Activated B cell treated with CpG ODN at 0.5 μM for 24 hours (primary cell): ENCODE results near the gene HMOX1. TPM values are rescaled to one million over a fixed set of nuclear protein-coding genes. Genes with fewer than 3 reads are reported as not detected.

Experiments used
- ATAC-seq: fragments of 200-7000 bp; cut with Tn5 transposase; one replicate; pipeline ENCODE4 v1.10.0; 2021; ENCODE audit warnings: low read depth, mild to moderate bottlenecking, moderate library complexity
- CTCF ChIA-PET: fragments of 350-600 bp; sonication (Branson Sonifier 250); formaldehyde crosslinking; loops from one replicate; lab custom pipeline; 2021; ENCODE audit warnings: antibody characterized with exemption; lab: Charles Lee
- POLR2A ChIA-PET: fragments of 350-600 bp; sonication (Branson Sonifier 250); formaldehyde crosslinking; loops from one replicate; lab custom pipeline; 2021; ENCODE audit warnings: antibody characterized with exemption; lab: Charles Lee
- DNase-seq: peaks from one replicate; pipeline ENCODE4 v3.0.0; 2022
- H3K27ac Mint-ChIP-seq: one replicate; pipeline ENCODE4 v1.8.0; 2020; ENCODE audit warnings: mixed read lengths
- H3K27me3 Mint-ChIP-seq: one replicate; pipeline ENCODE4 v1.8.0; 2021; ENCODE audit warnings: mixed read lengths
- H3K36me3 Mint-ChIP-seq: one replicate; pipeline ENCODE4 v1.8.0; 2021; ENCODE audit warnings: low read depth, mixed read lengths
- H3K4me1 Mint-ChIP-seq: one replicate; pipeline ENCODE4 v1.8.0; 2021; ENCODE audit warnings: mixed read lengths
- H3K4me3 Mint-ChIP-seq: one replicate; pipeline ENCODE4 v1.8.0; 2020; ENCODE audit warnings: mild to moderate bottlenecking, mixed read lengths
- H3K9me3 Mint-ChIP-seq: one replicate; pipeline ENCODE4 v1.8.0; 2020; ENCODE audit warnings: mixed read lengths
- intact Hi-C: fragments of 100-400 bp; cut with micrococcal nuclease; formaldehyde crosslinking; loops from one replicate; pipeline ENCODE4 v1.15.1; 2024
- total RNA-seq: library from RNA; stranded (reverse); gene quantifications from 2 replicates; pipeline ENCODE4 v1.2.3, GENCODE V29; 2022
- TF ChIP-seq, protein P1 (sequence below): fragments of 200-600 bp; IDR thresholded peaks from one replicate; pipeline ENCODE4 v1.8.0; 2022; ENCODE audit warnings: antibody characterized with exemption, mild to moderate bottlenecking

HMOX1 gene
- total RNA-seq, 1 donor from 2014 or later: 13.3 TPM

DNA sequence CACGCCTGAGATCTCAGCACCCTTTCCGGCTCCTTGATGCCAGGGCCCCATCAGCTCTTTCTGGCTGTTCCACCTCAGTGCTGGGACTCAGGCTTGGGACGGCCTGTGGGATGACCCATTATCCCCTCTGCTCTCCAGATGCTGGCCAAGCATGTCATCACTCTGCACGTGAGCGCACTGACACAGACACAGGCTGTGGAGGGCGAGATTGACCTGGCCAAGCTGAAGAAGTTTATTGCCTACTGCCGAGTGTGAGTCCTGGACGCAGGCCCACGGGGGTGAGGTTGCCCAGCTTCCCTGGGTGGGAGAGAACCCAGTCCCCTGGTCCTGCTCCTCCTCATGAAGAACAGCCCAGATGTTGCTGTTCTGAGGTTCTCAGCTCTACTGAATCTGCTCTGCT is 36.7 kb downstream of the HMOX1 start:
- Mint-ChIP-seq H3K36me3 (peaks cover 91% of the 10 kb centered on the region), H3K4me3 (no peak overlapping the region), H3K27ac (no peak overlapping the region), H3K9me3 (no peaks in the 10 kb centered on the region), H3K4me1 (peaks cover 3% of the 10 kb centered on the region), H3K27me3 (no peaks in the 10 kb centered on the region)
- ATAC-seq: no peak
- POLR2A ChIA-PET: no interaction called here
- CTCF ChIA-PET: no interaction called here
- DNase-seq: no peak
- TF ChIP-seq, protein P1, sequence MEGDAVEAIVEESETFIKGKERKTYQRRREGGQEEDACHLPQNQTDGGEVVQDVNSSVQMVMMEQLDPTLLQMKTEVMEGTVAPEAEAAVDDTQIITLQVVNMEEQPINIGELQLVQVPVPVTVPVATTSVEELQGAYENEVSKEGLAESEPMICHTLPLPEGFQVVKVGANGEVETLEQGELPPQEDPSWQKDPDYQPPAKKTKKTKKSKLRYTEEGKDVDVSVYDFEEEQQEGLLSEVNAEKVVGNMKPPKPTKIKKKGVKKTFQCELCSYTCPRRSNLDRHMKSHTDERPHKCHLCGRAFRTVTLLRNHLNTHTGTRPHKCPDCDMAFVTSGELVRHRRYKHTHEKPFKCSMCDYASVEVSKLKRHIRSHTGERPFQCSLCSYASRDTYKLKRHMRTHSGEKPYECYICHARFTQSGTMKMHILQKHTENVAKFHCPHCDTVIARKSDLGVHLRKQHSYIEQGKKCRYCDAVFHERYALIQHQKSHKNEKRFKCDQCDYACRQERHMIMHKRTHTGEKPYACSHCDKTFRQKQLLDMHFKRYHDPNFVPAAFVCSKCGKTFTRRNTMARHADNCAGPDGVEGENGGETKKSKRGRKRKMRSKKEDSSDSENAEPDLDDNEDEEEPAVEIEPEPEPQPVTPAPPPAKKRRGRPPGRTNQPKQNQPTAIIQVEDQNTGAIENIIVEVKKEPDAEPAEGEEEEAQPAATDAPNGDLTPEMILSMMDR: no peak
- intact Hi-C loops: no loop called here

DNA sequence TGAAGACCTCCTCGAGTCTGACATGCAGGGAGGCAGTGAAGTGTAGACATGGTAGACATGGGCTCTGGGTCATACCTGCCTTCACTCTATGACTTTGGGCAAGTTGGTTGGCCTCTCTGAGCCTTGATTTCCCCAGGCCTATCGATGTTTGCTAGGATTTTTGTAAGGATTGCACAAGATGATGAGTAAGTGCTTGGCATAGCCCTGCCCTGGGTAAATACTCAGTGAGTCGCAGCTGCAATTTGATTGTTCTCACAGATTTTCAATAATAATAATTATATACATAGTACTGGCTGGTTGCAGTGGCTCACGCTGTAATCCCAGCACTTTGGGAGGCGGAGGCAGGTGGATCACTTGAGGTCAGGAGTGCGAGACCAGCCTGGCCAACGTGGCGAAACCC is 37.2 kb downstream of the HMOX1 start:
- H3K4me3 Mint-ChIP-seq: no peak overlapping the region
- DNase-seq (no peak), ATAC-seq (no peak)
- POLR2A ChIA-PET: no interaction called here
- H3K4me1 Mint-ChIP-seq: peaks cover 1% of the 10 kb centered on the region
- CTCF ChIA-PET: no interaction called here
- intact Hi-C loops: no loop called here
- TF ChIP-seq, protein P1: no peak
- H3K9me3 Mint-ChIP-seq: no peaks in the 10 kb centered on the region
- no peaks in the 10 kb centered on the region for H3K27me3 Mint-ChIP-seq
- no peak overlapping the region for H3K27ac Mint-ChIP-seq
- H3K36me3 Mint-ChIP-seq: peaks cover 92% of the 10 kb centered on the region

DNA sequence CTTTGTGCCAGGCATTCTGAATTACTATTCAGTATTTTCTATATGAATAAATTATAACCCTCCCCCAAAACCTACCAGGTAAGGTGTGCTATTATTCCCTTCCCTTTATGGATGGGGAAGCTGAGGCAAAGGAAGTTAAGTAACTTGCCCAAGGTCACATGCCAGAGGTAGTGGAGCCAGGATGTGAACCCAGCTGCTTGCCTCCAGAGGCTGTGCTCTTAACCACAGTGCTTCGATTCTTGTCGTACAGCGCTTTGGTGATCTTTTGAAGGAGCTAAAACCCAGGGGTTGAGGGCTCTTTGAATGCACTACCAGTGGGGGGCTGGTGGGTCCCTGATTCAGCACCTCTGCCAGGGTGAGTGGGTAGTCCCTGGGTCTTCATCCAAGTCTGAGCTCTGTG is 37.8 kb downstream of the HMOX1 start:
- H3K27ac Mint-ChIP-seq: no peak overlapping the region
- POLR2A ChIA-PET: interaction anchor here (0.8 kb wide), 1 partner anchor 8 kb away, joined by 3 read pairs; no protein-coding TSS in a partner anchor
- TF ChIP-seq, protein P1: no peak

DNA sequence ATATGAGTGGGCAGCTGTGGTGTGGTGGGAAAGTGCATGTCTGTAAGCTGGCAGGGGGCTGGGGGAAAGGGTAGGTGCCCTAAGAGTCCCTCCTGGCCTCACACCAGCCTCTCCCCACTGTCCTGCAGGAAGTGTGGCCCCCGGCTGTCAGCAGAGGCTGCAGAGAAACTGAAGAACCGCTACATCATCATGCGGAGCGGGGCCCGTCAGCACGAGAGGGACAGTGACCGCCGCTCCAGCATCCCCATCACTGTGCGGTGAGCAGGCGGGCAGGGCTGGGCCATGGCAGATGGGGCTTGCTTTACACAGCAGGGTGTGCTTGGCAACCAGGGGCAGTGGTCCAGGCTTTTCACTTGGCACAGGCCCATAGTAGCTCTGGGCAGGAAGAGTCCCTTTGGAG is 38.9 kb downstream of the HMOX1 start:
- no peaks in the 10 kb centered on the region for H3K4me1 Mint-ChIP-seq
- H3K36me3 Mint-ChIP-seq: peaks cover 94% of the 10 kb centered on the region
- ChIA-PET POLR2A (interaction anchor here (1.1 to 1.3 kb wide), 2 partner anchors 8 to 44 kb away, joined by 3 to 10 read pairs; no protein-coding TSS in a partner anchor), CTCF (interaction anchor here (2.4 kb wide), 1 partner anchor 11 kb away, joined by 10 read pairs; no protein-coding TSS in a partner anchor)
- no peak for DNase-seq
- ATAC-seq: no peak
- no peaks in the 10 kb centered on the region for H3K27me3 Mint-ChIP-seq
- no peak overlapping the region for H3K4me3 Mint-ChIP-seq
- intact Hi-C loops: no loop called here
- H3K27ac Mint-ChIP-seq: no peak overlapping the region
- no peaks in the 10 kb centered on the region for H3K9me3 Mint-ChIP-seq
- TF ChIP-seq, protein P1: no peak

More for the DNA sequence above, 37.8 kb downstream of the HMOX1 start:
- Mint-ChIP-seq H3K36me3 (peaks cover 92% of the 10 kb centered on the region), H3K4me1 (no peaks in the 10 kb centered on the region), H3K9me3 (no peaks in the 10 kb centered on the region), H3K27me3 (no peaks in the 10 kb centered on the region), H3K4me3 (no peak overlapping the region)
- CTCF ChIA-PET: interaction anchor here (2.4 kb wide), 1 partner anchor 12 kb away, joined by 10 read pairs; no protein-coding TSS in a partner anchor
- DNase-seq (no peak), ATAC-seq (no peak)
- intact Hi-C loops: no loop called here

DNA sequence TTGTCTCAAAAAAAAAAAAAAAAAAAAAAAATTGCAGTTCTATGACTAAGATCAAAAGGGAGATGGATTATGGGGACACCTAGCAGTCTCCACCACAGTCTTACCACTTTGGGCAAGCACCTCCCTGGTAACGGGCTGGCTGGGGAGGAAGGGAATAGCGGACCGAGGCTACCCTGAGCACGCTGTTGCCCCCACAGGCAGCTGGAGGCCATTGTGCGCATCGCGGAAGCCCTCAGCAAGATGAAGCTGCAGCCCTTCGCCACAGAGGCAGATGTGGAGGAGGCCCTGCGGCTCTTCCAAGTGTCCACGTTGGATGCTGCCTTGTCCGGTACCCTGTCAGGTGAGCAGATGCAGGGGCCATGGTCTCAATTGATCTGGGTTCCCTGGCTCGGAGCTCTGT is 40.2 kb downstream of the HMOX1 start:
- intact Hi-C loops: no loop called here
- no peaks in the 10 kb centered on the region for H3K4me1 Mint-ChIP-seq
- H3K27me3 Mint-ChIP-seq: no peaks in the 10 kb centered on the region
- TF ChIP-seq, protein P1: no peak
- no peaks in the 10 kb centered on the region for H3K9me3 Mint-ChIP-seq
- ChIA-PET POLR2A (interaction anchor here (0.8 to 1.3 kb wide), 2 partner anchors 10 to 11 kb away, joined by 10 to 14 read pairs; no protein-coding TSS in a partner anchor), CTCF (no interaction called here)
- ATAC-seq (no peak), DNase-seq (no peak)
- peaks cover 92% of the 10 kb centered on the region for H3K36me3 Mint-ChIP-seq
- no peak overlapping the region for H3K27ac Mint-ChIP-seq
- H3K4me3 Mint-ChIP-seq: no peak overlapping the region
